Tibial nerve (tissue), 4 donors: ENCODE results near the gene FAS.

Source experiments
- CTCF ChIP-seq, 5 experiments: fragments of 200-600 bp in 3 of 5; fragments of 450-650 bp in 2 of 5; sonication (generic) in 3 of 5; IDR thresholded peaks; one replicate each; pipeline ENCODE4 v1.5.1; 2016 to 2019; ENCODE audit warnings: antibody characterized with exemption in 5 of 5, mild to moderate bottlenecking in 3 of 5, moderate library complexity in 2 of 5
- EP300 ChIP-seq, 2 donors: sonication (generic); formaldehyde crosslinking; IDR thresholded peaks; one replicate each; pipeline ENCODE4 v1.6.1; 2017; ENCODE audit warnings: antibody characterized with exemption in 2 of 2, mild to moderate bottlenecking in 1 of 2

- no peak for TF ChIP-seq CTCF (IDR thresholded peaks at IDR 0.05)
- no peak for TF ChIP-seq EP300 (IDR thresholded peaks at IDR 0.05)
These were observed 44.4 kb upstream of the FAS start for GRCh38 chr10:88946200-88946599.
